ENCODE data around the gene HSPA9.

DNA sequence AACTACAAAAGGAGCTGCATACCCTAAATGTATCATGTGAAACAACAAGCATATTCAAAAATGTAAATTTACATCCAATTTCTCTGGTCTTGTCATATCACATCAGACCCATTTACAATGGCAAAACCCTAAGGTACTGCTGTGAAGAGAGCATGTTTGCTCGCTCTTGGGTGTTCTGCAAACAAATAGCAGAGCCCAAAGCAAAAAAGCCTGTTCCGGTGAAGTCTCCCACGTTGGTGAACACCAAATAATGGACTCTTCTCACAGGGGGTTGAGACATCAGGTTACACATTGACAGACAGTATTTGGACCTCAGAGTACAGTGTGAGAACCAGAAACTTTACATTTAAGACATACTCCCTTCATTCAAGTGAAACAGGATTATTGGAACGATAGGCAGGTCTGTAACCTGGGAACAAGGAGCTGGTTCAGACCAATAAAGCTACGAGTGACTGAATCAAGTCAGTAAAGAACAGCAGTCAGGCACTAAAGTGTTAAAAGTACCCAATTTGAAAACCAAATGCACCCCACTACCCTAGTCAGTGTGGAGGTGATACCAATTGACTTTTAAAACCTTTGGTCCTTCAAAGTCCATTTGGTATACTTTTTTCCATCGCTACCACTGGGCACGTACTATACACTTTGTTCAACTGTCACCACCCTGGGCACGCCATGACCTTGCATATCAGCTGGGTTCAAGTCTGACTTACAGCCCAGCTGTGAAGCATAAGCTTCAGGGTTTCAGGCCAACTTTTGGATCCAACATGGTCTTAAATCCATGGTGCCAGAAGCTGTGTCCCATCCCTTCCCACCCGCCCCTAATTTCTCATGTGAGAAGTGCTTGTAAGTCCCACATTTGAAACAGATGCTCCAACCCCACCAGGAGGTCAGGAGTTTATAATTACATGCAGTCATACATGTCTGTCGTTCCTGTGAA lies 68.6 kb downstream of the HSPA9 start:
- TF ChIP-seq EZH2phosphoT487 (IDR thresholded peaks at IDR 0.05; ENCODE audit: insufficient read depth, low read depth) = no peak
- no peak for TF ChIP-seq EZH2 (IDR thresholded peaks at IDR 0.05; ENCODE audit: insufficient read depth, poor library complexity, severe bottlenecking)

Measured in GM23248 (cell line).